Neural progenitor cell (in vitro differentiated cells): Measurements from ENCODE around the gene UNC45B. TPM values are rescaled to one million over a fixed set of nuclear protein-coding genes. Genes with fewer than 3 reads are reported as not detected.

ENCODE experiments used
- DNase-seq: peaks from one replicate; pipeline ENCODE4 v3.0.0-alpha.2; 2016; ENCODE audit warnings: low spot score
- H2AFZ ChIP-seq: fragments of 200-600 bp; sonication (generic); replicated peaks from 2 replicates; pipeline ENCODE4 v1.6.1; 2016; ENCODE audit warnings: antibody characterized with exemption
- H3F3A ChIP-seq: fragments of 200-600 bp; sonication (generic); 2 replicates; pipeline ENCODE4 v1.6.1; 2016; ENCODE audit warnings: antibody characterized with exemption, low read depth
- H3K27ac ChIP-seq: fragments of 200-600 bp; sonication (generic); 2 replicates; pipeline ENCODE4 v1.5.1; 2016; ENCODE audit warnings: mild to moderate bottlenecking
- H3K27me3 ChIP-seq: fragments of 200-600 bp; sonication (generic); 2 replicates; pipeline ENCODE4 v1.6.1; 2016; ENCODE audit warnings: mild to moderate bottlenecking, moderate library complexity
- H3K36me3 ChIP-seq: fragments of 200-600 bp; sonication (generic); 2 replicates; pipeline ENCODE4 v1.5.1; 2016
- H3K4me1 ChIP-seq: fragments of 200-600 bp; sonication (generic); 2 replicates; pipeline ENCODE4 v1.6.1; 2016; ENCODE audit warnings: mixed run types
- H3K4me2 ChIP-seq: fragments of 200-600 bp; sonication (generic); 2 replicates; pipeline ENCODE4 v1.6.1; 2016
- H3K4me3 ChIP-seq: fragments of 200-600 bp; sonication (generic); 2 replicates; pipeline ENCODE4 v1.5.1; 2016
- H3K79me2 ChIP-seq: fragments of 200-600 bp; sonication (generic); 2 replicates; pipeline ENCODE4 v1.6.1; 2016; ENCODE audit warnings: low read depth
- H3K9ac ChIP-seq: fragments of 200-600 bp; sonication (generic); 2 replicates; pipeline ENCODE4 v1.6.1; 2016
- H3K9me3 ChIP-seq: fragments of 200-600 bp; sonication (generic); 2 replicates; pipeline ENCODE4 v1.5.1; 2016; ENCODE audit warnings: low read depth
- H4K20me1 ChIP-seq: fragments of 200-600 bp; sonication (generic); 2 replicates; pipeline ENCODE4 v1.6.1; 2016; ENCODE audit warnings: low read depth
- H3K27ac Mint-ChIP-seq: 3 replicates; pipeline ENCODE4 v1.8.0; 2021; ENCODE audit warnings: mixed read lengths
- H3K27me3 Mint-ChIP-seq: 2 replicates; pipeline ENCODE4 v1.8.0; 2022; ENCODE audit warnings: low read depth, mild to moderate bottlenecking, inconsistent platforms, moderate library complexity, mixed read lengths; ENCODE audit not compliant: insufficient read depth
- H3K36me3 Mint-ChIP-seq: 3 replicates; pipeline ENCODE4 v1.8.0; 2021; ENCODE audit warnings: mixed read lengths
- H3K4me1 Mint-ChIP-seq: 3 replicates; pipeline ENCODE4 v1.8.0; 2021; ENCODE audit warnings: mixed read lengths
- H3K4me3 Mint-ChIP-seq: 3 replicates; pipeline ENCODE4 v1.8.0; 2021; ENCODE audit warnings: mild to moderate bottlenecking, moderate library complexity, mixed read lengths
- H3K9me3 Mint-ChIP-seq: 3 replicates; pipeline ENCODE4 v1.8.0; 2020; ENCODE audit warnings: mixed read lengths
- EZH2 ChIP-seq: fragments of 200-600 bp; sonication (generic); IDR thresholded peaks from 2 replicates; pipeline ENCODE4 v1.6.1; 2017; ENCODE audit warnings: antibody characterized with exemption, mild to moderate bottlenecking, moderate library complexity
- EZH2phosphoT487 ChIP-seq: fragments of 200-600 bp; sonication (generic); IDR thresholded peaks from 2 replicates; pipeline ENCODE4 v1.6.1; 2017; ENCODE audit warnings: antibody characterized with exemption
- total RNA-seq: library from RNA; depleted of rRNA; stranded (reverse); fragments of >200 nt; gene quantifications from 2 replicates; pipeline ENCODE4 v1.2.3, GENCODE V29; 2015; ENCODE audit warnings: low replicate concordance
- TF ChIP-seq, protein P1 (sequence below): fragments of 200-600 bp; sonication (generic); IDR thresholded peaks from 2 replicates; pipeline ENCODE4 v1.5.1; 2017; ENCODE audit warnings: antibody characterized with exemption, mild to moderate bottlenecking

UNC45B gene
- total RNA-seq, 1 donor from 2014 or later = not detected

DNA sequence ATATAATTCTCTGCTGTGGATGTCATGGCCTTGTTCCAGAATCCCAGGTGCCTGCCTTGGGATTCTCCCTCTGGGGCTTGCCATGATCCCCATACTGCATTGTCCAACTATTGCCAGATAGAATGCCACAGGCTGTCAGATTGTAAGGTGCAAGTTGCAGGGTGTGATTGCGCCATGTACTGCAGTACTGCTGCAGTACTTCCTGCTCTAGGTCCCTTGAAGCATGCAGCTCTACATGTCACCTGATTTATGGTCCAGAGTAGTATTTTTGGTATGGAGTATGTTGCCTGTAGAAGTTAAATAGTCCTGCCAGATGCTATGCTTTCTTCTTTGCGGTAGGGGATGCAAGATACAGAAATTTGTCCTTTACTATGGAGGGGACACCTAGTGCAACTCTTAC lies 88.3 kb downstream of the UNC45B start:
- no peak overlapping the region for H3K4me3 ChIP-seq
- H3K9me3 ChIP-seq = no peaks in the 10 kb centered on the region
- no peaks in the 10 kb centered on the region for H3K4me1 Mint-ChIP-seq
- no peaks in the 10 kb centered on the region for H3K36me3 Mint-ChIP-seq
- H3K27ac ChIP-seq = no peak overlapping the region
- H3K27me3 Mint-ChIP-seq = peaks cover 9% of the 10 kb centered on the region
- no peaks in the 10 kb centered on the region for H4K20me1 ChIP-seq
- H3K4me3 Mint-ChIP-seq = no peak overlapping the region
- TF ChIP-seq EZH2phosphoT487 = no peak
- TF ChIP-seq, protein P1, sequence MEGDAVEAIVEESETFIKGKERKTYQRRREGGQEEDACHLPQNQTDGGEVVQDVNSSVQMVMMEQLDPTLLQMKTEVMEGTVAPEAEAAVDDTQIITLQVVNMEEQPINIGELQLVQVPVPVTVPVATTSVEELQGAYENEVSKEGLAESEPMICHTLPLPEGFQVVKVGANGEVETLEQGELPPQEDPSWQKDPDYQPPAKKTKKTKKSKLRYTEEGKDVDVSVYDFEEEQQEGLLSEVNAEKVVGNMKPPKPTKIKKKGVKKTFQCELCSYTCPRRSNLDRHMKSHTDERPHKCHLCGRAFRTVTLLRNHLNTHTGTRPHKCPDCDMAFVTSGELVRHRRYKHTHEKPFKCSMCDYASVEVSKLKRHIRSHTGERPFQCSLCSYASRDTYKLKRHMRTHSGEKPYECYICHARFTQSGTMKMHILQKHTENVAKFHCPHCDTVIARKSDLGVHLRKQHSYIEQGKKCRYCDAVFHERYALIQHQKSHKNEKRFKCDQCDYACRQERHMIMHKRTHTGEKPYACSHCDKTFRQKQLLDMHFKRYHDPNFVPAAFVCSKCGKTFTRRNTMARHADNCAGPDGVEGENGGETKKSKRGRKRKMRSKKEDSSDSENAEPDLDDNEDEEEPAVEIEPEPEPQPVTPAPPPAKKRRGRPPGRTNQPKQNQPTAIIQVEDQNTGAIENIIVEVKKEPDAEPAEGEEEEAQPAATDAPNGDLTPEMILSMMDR = no peak
- TF ChIP-seq EZH2 = no peak
- no peaks in the 10 kb centered on the region for H3K9me3 Mint-ChIP-seq
- no peak overlapping the region for H2AFZ ChIP-seq
- no peak overlapping the region for H3K9ac ChIP-seq
- H3K36me3 ChIP-seq = no peaks in the 10 kb centered on the region
- no peak for DNase-seq
- H3K79me2 ChIP-seq = no peaks in the 10 kb centered on the region
- no peaks in the 10 kb centered on the region for H3K4me1 ChIP-seq
- no peaks in the 10 kb centered on the region for H3F3A ChIP-seq
- no peaks in the 10 kb centered on the region for H3K27me3 ChIP-seq
- H3K27ac Mint-ChIP-seq = no peak overlapping the region
- no peak overlapping the region for H3K4me2 ChIP-seq

DNA sequence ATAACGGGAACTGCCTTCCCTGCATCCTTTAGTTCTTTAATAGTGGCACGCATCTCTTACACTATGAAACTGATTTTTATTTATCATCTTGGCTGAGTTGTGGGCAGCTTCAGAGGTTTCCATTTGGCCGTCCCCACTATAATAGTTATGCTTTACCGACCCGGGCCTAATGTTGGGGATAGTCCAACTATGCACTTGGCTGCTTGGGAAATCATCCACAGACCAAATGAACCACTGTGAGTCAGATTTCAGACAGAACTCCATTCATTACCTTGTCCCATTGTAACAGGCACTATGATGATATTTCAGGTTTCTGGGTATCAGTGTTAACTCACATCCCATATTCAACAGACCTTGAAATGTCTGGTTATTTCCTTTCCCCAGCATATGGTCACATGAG lies 89.2 kb downstream of the UNC45B start:
- no peaks in the 10 kb centered on the region for H3K36me3 Mint-ChIP-seq
- H3K9me3 Mint-ChIP-seq = no peaks in the 10 kb centered on the region
- no peak overlapping the region for H3K27ac Mint-ChIP-seq
- DNase-seq = no peak
- no peak overlapping the region for H3K9ac ChIP-seq
- peaks cover 4% of the 10 kb centered on the region for H3F3A ChIP-seq
- H3K79me2 ChIP-seq = no peaks in the 10 kb centered on the region
- peaks cover 3% of the 10 kb centered on the region for H3K4me1 Mint-ChIP-seq
- no peak overlapping the region for H3K27ac ChIP-seq
- H3K4me3 Mint-ChIP-seq = no peak overlapping the region
- TF ChIP-seq EZH2phosphoT487 (no peak), EZH2 (no peak)
- H3K9me3 ChIP-seq = no peaks in the 10 kb centered on the region
- H3K4me1 ChIP-seq = peaks cover under 1% of the 10 kb centered on the region
- no peak overlapping the region for H3K4me3 ChIP-seq
- H3K27me3 ChIP-seq = peaks cover 6% of the 10 kb centered on the region
- no peaks in the 10 kb centered on the region for H4K20me1 ChIP-seq
- no peaks in the 10 kb centered on the region for H3K36me3 ChIP-seq
- peaks cover 9% of the 10 kb centered on the region for H3K27me3 Mint-ChIP-seq
- H3K4me2 ChIP-seq = no peak overlapping the region
- H2AFZ ChIP-seq = no peak overlapping the region

DNA sequence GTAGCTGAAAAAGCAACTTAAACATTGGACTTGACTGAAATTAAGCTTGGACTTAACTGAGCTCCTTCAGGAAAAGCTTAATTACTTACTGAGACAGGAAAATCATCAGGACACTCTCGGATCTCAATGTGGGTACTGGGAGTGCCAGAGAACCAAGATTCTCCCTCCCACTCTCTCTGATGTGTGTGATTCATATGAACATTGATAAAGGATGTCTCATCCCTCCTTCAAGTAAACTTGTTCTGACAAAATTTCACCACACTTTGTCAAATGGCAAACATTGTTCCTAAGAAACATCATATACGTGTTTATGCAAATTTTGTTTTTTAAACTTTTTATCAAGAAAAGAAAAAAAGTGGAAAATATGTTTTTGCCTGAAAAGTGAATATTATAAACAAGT lies 91.2 kb downstream of the UNC45B start:
- no peak overlapping the region for H3K27ac ChIP-seq
- no peak overlapping the region for H3K4me2 ChIP-seq
- H3K79me2 ChIP-seq = no peaks in the 10 kb centered on the region
- peaks cover 6% of the 10 kb centered on the region for H3K4me1 Mint-ChIP-seq
- H2AFZ ChIP-seq = no peak overlapping the region
- no peaks in the 10 kb centered on the region for H3K9me3 Mint-ChIP-seq
- peaks cover 9% of the 10 kb centered on the region for H3K27me3 ChIP-seq
- no peaks in the 10 kb centered on the region for H3K36me3 ChIP-seq
- no peak overlapping the region for H3K27ac Mint-ChIP-seq
- peaks cover 9% of the 10 kb centered on the region for H3K27me3 Mint-ChIP-seq
- DNase-seq = no peak
- no peaks in the 10 kb centered on the region for H3K9me3 ChIP-seq
- peaks cover 4% of the 10 kb centered on the region for H3K4me1 ChIP-seq
- no peak for TF ChIP-seq EZH2phosphoT487
- no peak overlapping the region for H3K4me3 ChIP-seq
- H3F3A ChIP-seq = peaks cover 23% of the 10 kb centered on the region
- no peak overlapping the region for H3K4me3 Mint-ChIP-seq
- H3K9ac ChIP-seq = no peak overlapping the region
- no peaks in the 10 kb centered on the region for H3K36me3 Mint-ChIP-seq
- no peaks in the 10 kb centered on the region for H4K20me1 ChIP-seq

Other genes starting within 250 kb of the UNC45B start
- gene CCT6B, start 186.4 kb upstream of the UNC45B start, total RNA-seq = 3.4 and 5.0 TPM in 2 replicates
- 14.5 and 26.1 TPM in 2 replicates for gene ZNF830, start 186.3 kb upstream of the UNC45B start, total RNA-seq
- 89.6 and 97.0 TPM in 2 replicates for gene LIG3, start 167.3 kb upstream of the UNC45B start, total RNA-seq
- 20.6 and 22.3 TPM in 2 replicates for gene RFFL, start 84.1 kb upstream of the UNC45B start, total RNA-seq
- gene RAD51D, start 28.0 kb upstream of the UNC45B start, total RNA-seq = 9.0 and 13.2 TPM in 2 replicates
- 0.25 TPM in 1 of 2 replicates, not detected in the other for gene FNDC8, start 26.2 kb upstream of the UNC45B start, total RNA-seq
- 12.4 and 29.5 TPM in 2 replicates for gene NLE1, start 5.5 kb upstream of the UNC45B start, total RNA-seq
- not detected in 2 replicates for gene SLC35G3, start 46.6 kb downstream of the UNC45B start, total RNA-seq
- gene SLFN5, start 95.3 kb downstream of the UNC45B start, total RNA-seq = 3.5 and 5.8 TPM in 2 replicates
- gene SLFN11, start 225.8 kb downstream of the UNC45B start, total RNA-seq = 0.02 and 0.71 TPM in 2 replicates